Neural progenitor cell (in vitro differentiated cells): ENCODE measurements around the gene NHP2. TPM values are rescaled to one million over a fixed set of nuclear protein-coding genes. Genes with fewer than 3 reads are reported as not detected.

Experiments
- DNase-seq: peaks from one replicate; pipeline ENCODE4 v3.0.0-alpha.2; 2016; ENCODE audit warnings: low spot score
- H2AFZ ChIP-seq: fragments of 200-600 bp; sonication (generic); replicated peaks from 2 replicates; pipeline ENCODE4 v1.6.1; 2016; ENCODE audit warnings: antibody characterized with exemption
- H3F3A ChIP-seq: fragments of 200-600 bp; sonication (generic); 2 replicates; pipeline ENCODE4 v1.6.1; 2016; ENCODE audit warnings: antibody characterized with exemption, low read depth
- H3K27ac ChIP-seq: fragments of 200-600 bp; sonication (generic); 2 replicates; pipeline ENCODE4 v1.5.1; 2016; ENCODE audit warnings: mild to moderate bottlenecking
- H3K27me3 ChIP-seq: fragments of 200-600 bp; sonication (generic); 2 replicates; pipeline ENCODE4 v1.6.1; 2016; ENCODE audit warnings: mild to moderate bottlenecking, moderate library complexity
- H3K36me3 ChIP-seq: fragments of 200-600 bp; sonication (generic); 2 replicates; pipeline ENCODE4 v1.5.1; 2016
- H3K4me1 ChIP-seq: fragments of 200-600 bp; sonication (generic); 2 replicates; pipeline ENCODE4 v1.6.1; 2016; ENCODE audit warnings: mixed run types
- H3K4me2 ChIP-seq: fragments of 200-600 bp; sonication (generic); 2 replicates; pipeline ENCODE4 v1.6.1; 2016
- H3K4me3 ChIP-seq: fragments of 200-600 bp; sonication (generic); 2 replicates; pipeline ENCODE4 v1.5.1; 2016
- H3K79me2 ChIP-seq: fragments of 200-600 bp; sonication (generic); 2 replicates; pipeline ENCODE4 v1.6.1; 2016; ENCODE audit warnings: low read depth
- H3K9ac ChIP-seq: fragments of 200-600 bp; sonication (generic); 2 replicates; pipeline ENCODE4 v1.6.1; 2016
- H3K9me3 ChIP-seq: fragments of 200-600 bp; sonication (generic); 2 replicates; pipeline ENCODE4 v1.5.1; 2016; ENCODE audit warnings: low read depth
- H4K20me1 ChIP-seq: fragments of 200-600 bp; sonication (generic); 2 replicates; pipeline ENCODE4 v1.6.1; 2016; ENCODE audit warnings: low read depth
- H3K27ac Mint-ChIP-seq: 3 replicates; pipeline ENCODE4 v1.8.0; 2021; ENCODE audit warnings: mixed read lengths
- H3K27me3 Mint-ChIP-seq: 2 replicates; pipeline ENCODE4 v1.8.0; 2022; ENCODE audit warnings: low read depth, mild to moderate bottlenecking, inconsistent platforms, moderate library complexity, mixed read lengths; ENCODE audit not compliant: insufficient read depth
- H3K36me3 Mint-ChIP-seq: 3 replicates; pipeline ENCODE4 v1.8.0; 2021; ENCODE audit warnings: mixed read lengths
- H3K4me1 Mint-ChIP-seq: 3 replicates; pipeline ENCODE4 v1.8.0; 2021; ENCODE audit warnings: mixed read lengths
- H3K4me3 Mint-ChIP-seq: 3 replicates; pipeline ENCODE4 v1.8.0; 2021; ENCODE audit warnings: mild to moderate bottlenecking, moderate library complexity, mixed read lengths
- H3K9me3 Mint-ChIP-seq: 3 replicates; pipeline ENCODE4 v1.8.0; 2020; ENCODE audit warnings: mixed read lengths
- CTCF ChIP-seq: fragments of 200-600 bp; sonication (generic); IDR thresholded peaks from 2 replicates; pipeline ENCODE4 v1.5.1; 2017; ENCODE audit warnings: antibody characterized with exemption, mild to moderate bottlenecking
- EZH2 ChIP-seq: fragments of 200-600 bp; sonication (generic); IDR thresholded peaks from 2 replicates; pipeline ENCODE4 v1.6.1; 2017; ENCODE audit warnings: antibody characterized with exemption, mild to moderate bottlenecking, moderate library complexity
- EZH2phosphoT487 ChIP-seq: fragments of 200-600 bp; sonication (generic); IDR thresholded peaks from 2 replicates; pipeline ENCODE4 v1.6.1; 2017; ENCODE audit warnings: antibody characterized with exemption
- total RNA-seq: library from RNA; depleted of rRNA; stranded (reverse); fragments of >200 nt; gene quantifications from 2 replicates; pipeline ENCODE4 v1.2.3, GENCODE V29; 2015; ENCODE audit warnings: low replicate concordance

NHP2 gene
- total RNA-seq, 1 donor from 2014 or later: 357 TPM

GRCh38 chr5:178196986-178197385 is 43.3 kb upstream of the NHP2 start:
- peaks cover 5% of the 10 kb centered on the region for H3K27me3 ChIP-seq
- H3K36me3 ChIP-seq: no peaks in the 10 kb centered on the region
- Mint-ChIP-seq H3K27ac (no peak overlapping the region), H3K36me3 (no peaks in the 10 kb centered on the region), H3K9me3 (peaks cover 11% of the 10 kb centered on the region), H3K4me1 (peaks cover 35% of the 10 kb centered on the region), H3K4me3 (peak overlapping the region; percentile 21), H3K27me3 (peaks cover 16% of the 10 kb centered on the region)
- no peak overlapping the region for H3K9ac ChIP-seq
- peak overlapping the region; percentile 62 for H3K27ac ChIP-seq
- no peak for DNase-seq
- peaks cover 14% of the 10 kb centered on the region for H3K4me1 ChIP-seq
- peaks cover 23% of the 10 kb centered on the region for H3F3A ChIP-seq
- no peaks in the 10 kb centered on the region for H3K79me2 ChIP-seq
- no peaks in the 10 kb centered on the region for H3K9me3 ChIP-seq
- H2AFZ ChIP-seq: no peak overlapping the region
- peak overlapping the region; percentile 63 for H3K4me2 ChIP-seq
- H4K20me1 ChIP-seq: no peaks in the 10 kb centered on the region
- peak; percentile 44 for TF ChIP-seq CTCF
- TF ChIP-seq EZH2phosphoT487: no peak
- no peak overlapping the region for H3K4me3 ChIP-seq

- Mint-ChIP-seq H3K4me3 (peak overlapping the region; percentile 72), H3K27ac (peak overlapping the region; percentile 96), H3K36me3 (no peaks in the 10 kb centered on the region), H3K4me1 (peaks cover 35% of the 10 kb centered on the region), H3K27me3 (peaks cover 13% of the 10 kb centered on the region), H3K9me3 (peaks cover 11% of the 10 kb centered on the region)
- H3K36me3 ChIP-seq: no peaks in the 10 kb centered on the region
- H3K4me2 ChIP-seq: peak overlapping the region; percentile 63
- H3F3A ChIP-seq: peaks cover 17% of the 10 kb centered on the region
- TF ChIP-seq EZH2phosphoT487: no peak
- TF ChIP-seq EZH2: no peak
- TF ChIP-seq CTCF: no peak
- DNase-seq: peak; percentile 70
- no peaks in the 10 kb centered on the region for H3K79me2 ChIP-seq
- peak overlapping the region; percentile 9 for H3K4me3 ChIP-seq
- peak overlapping the region; percentile 62 for H3K27ac ChIP-seq
- H2AFZ ChIP-seq: peak overlapping the region; percentile 31
- no peaks in the 10 kb centered on the region for H3K27me3 ChIP-seq
- no peaks in the 10 kb centered on the region for H3K9me3 ChIP-seq
- H3K9ac ChIP-seq: no peak overlapping the region
- no peaks in the 10 kb centered on the region for H4K20me1 ChIP-seq
- H3K4me1 ChIP-seq: peaks cover 14% of the 10 kb centered on the region
Measured at GRCh38 chr5:178196281-178196812, 42.7 kb upstream of the NHP2 start.

DNA sequence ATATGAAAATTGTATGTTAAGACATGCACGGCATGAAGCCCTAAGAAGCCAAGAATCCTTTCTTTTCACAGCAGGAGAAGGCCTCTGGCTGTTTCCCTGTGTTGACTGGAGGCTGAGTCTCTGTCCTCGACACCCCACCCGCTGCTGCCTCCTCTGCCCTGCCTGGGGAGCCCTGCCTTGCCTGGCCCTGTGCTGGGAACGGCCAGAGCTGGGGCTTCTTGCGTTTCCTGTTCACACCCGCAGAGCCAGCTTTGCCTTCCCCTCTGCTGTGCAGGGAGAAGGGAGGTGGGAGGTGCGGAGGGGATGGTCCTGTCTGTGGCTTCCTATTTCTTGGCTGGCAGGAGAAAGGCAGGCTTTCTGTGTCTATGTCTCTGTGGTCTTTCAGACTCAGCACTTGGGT is 40.3 kb upstream of the NHP2 start:
- Histone ChIP-seq H3F3A (peaks cover 17% of the 10 kb centered on the region), H3K4me3 (no peak overlapping the region), H3K4me1 (peaks cover 14% of the 10 kb centered on the region), H3K27me3 (no peaks in the 10 kb centered on the region), H4K20me1 (no peaks in the 10 kb centered on the region), H3K4me2 (no peak overlapping the region), H3K36me3 (no peaks in the 10 kb centered on the region), H3K9me3 (no peaks in the 10 kb centered on the region), H3K79me2 (no peaks in the 10 kb centered on the region), H3K27ac (no peak overlapping the region), H2AFZ (no peak overlapping the region), H3K9ac (no peak overlapping the region)
- peaks cover 12% of the 10 kb centered on the region for H3K27me3 Mint-ChIP-seq
- TF ChIP-seq EZH2phosphoT487 (no peak), CTCF (no peak), EZH2 (no peak)
- no peak for DNase-seq
- H3K4me1 Mint-ChIP-seq: peaks cover 28% of the 10 kb centered on the region
- H3K4me3 Mint-ChIP-seq: no peak overlapping the region
- H3K36me3 Mint-ChIP-seq: no peaks in the 10 kb centered on the region
- H3K9me3 Mint-ChIP-seq: peaks cover 11% of the 10 kb centered on the region
- no peak overlapping the region for H3K27ac Mint-ChIP-seq
